Measurements from ENCODE around the gene SRPK1.

DNA sequence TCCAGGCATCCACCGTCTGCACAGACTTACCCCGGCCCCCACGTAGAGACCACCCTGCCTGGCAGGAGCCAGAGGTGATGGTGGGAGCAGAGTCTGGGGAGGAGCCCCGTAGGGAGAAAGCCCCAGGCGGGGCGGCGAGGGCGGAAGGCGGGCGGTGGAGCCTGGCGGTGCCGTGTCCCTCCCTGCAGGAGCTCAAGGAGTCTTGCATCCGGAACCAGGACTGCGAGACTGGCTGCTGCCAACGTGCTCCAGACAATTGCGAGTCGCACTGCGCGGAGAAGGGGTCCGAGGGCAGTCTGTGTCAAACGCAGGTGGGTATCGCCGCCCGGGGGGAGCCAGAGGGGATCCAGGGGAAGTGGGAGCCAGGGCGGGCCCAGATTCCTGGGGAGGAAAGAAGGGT lies 134.1 kb downstream of the SRPK1 start:
- TF ChIP-seq, protein P1, sequence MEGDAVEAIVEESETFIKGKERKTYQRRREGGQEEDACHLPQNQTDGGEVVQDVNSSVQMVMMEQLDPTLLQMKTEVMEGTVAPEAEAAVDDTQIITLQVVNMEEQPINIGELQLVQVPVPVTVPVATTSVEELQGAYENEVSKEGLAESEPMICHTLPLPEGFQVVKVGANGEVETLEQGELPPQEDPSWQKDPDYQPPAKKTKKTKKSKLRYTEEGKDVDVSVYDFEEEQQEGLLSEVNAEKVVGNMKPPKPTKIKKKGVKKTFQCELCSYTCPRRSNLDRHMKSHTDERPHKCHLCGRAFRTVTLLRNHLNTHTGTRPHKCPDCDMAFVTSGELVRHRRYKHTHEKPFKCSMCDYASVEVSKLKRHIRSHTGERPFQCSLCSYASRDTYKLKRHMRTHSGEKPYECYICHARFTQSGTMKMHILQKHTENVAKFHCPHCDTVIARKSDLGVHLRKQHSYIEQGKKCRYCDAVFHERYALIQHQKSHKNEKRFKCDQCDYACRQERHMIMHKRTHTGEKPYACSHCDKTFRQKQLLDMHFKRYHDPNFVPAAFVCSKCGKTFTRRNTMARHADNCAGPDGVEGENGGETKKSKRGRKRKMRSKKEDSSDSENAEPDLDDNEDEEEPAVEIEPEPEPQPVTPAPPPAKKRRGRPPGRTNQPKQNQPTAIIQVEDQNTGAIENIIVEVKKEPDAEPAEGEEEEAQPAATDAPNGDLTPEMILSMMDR (conservative IDR thresholded peaks at IDR 0.05; ENCODE audit: low read depth, low read length): no peak
- no peak for TF ChIP-seq EZH2 (IDR thresholded peaks at IDR 0.05; ENCODE audit: low read length, unreplicated experiment)

Data from PC-3 (cell line).